ENCODE results near the gene EXO1. TPM values are rescaled to one million over a fixed set of nuclear protein-coding genes. Genes with fewer than 3 reads are reported as not detected.

Gene EXO1
- total and polyA plus RNA-seq, 2 experiments from 2014 or later = 3.1 to 5.0 TPM

DNA sequence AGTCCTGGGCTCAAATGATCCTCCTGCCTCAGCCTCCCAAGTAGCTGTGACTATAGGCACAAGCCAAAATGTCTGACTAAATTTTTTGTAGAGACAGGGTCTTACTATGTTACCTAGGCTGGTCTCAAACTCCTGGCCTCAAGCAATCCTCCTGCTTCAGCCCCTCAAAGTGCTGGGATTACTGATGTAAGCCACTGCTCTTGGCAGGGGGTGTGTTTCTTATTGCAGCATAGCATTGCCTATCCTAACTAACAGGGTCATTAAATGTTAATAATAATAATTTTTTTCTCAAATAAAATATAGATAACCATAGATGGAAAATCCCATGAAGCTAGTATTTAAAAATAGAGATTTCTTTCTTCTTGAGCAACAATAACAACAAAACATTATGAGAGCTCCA, 52.4 kb downstream of the EXO1 start:
- H3K9me2 ChIP-seq (replicated peaks; ENCODE audit: insufficient read depth) = no peaks in the 10 kb centered on the region
- no peaks in the 10 kb centered on the region for H3K79me2 ChIP-seq
- no peaks in the 10 kb centered on the region for H4K20me1 ChIP-seq (ENCODE audit: insufficient read depth, poor library complexity, severe bottlenecking)
- H3K9me3 ChIP-seq (ENCODE audit: low read depth) = no peaks in the 10 kb centered on the region
- no peak overlapping the region for H2AFZ ChIP-seq
- no peak overlapping the region for H3K4me3 ChIP-seq
- DNase-seq (ENCODE audit: low spot score) = no peak
- no peak overlapping the region for H3K4me2 ChIP-seq
- no peaks in the 10 kb centered on the region for H3K27me3 ChIP-seq
- H3K4me1 ChIP-seq (ENCODE audit: insufficient read depth) = no peaks in the 10 kb centered on the region
- TF ChIP-seq EZH2phosphoT487 (IDR thresholded peaks at IDR 0.05; ENCODE audit: low read depth, severe bottlenecking, unreplicated experiment) (no peak), EZH2 (IDR thresholded peaks at IDR 0.05; ENCODE audit: borderline replicate concordance) (no peak)
- TF ChIP-seq, protein P1, sequence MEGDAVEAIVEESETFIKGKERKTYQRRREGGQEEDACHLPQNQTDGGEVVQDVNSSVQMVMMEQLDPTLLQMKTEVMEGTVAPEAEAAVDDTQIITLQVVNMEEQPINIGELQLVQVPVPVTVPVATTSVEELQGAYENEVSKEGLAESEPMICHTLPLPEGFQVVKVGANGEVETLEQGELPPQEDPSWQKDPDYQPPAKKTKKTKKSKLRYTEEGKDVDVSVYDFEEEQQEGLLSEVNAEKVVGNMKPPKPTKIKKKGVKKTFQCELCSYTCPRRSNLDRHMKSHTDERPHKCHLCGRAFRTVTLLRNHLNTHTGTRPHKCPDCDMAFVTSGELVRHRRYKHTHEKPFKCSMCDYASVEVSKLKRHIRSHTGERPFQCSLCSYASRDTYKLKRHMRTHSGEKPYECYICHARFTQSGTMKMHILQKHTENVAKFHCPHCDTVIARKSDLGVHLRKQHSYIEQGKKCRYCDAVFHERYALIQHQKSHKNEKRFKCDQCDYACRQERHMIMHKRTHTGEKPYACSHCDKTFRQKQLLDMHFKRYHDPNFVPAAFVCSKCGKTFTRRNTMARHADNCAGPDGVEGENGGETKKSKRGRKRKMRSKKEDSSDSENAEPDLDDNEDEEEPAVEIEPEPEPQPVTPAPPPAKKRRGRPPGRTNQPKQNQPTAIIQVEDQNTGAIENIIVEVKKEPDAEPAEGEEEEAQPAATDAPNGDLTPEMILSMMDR (IDR thresholded peaks at IDR 0.05; ENCODE audit: poor library complexity) = no peak
- no peaks in the 10 kb centered on the region for H3K36me3 ChIP-seq (replicated peaks; ENCODE audit: insufficient read depth, low read depth)
- H3K27ac ChIP-seq = no peak overlapping the region

DNA sequence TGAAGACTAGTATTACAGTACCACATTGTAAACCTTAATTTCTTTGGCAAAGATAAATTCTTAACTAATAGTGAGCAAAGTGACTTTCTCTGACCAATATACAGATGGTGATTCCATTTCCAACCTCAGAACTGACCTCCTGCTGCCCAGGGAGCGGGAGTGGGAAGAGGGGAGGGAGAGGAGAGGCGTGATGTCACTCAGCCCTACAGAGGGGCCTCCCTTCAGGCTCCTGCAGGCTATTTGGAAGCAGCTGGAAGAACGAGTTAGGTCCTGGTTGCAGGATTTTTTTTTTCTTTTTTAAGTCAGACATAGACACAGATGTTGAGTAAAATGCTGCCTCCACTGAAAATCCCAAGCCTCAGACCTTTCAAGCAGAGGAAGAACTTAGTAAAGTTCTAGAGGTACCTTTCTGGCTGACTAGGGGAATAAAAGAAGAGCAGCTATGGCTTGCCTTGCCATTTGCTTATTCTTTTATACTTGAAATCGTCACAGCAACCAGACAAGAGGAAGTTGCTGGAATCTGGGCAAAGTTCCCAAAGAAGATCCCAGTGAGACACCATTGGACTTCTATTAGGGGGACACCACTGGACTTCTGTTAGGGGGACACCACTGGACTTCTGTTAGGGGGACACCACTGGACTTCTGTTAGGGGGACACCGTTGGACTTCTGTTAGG, 54.5 kb downstream of the EXO1 start:
- peak; percentile 11 for DNase-seq (ENCODE audit: low spot score)
- WGBS (ENCODE audit: low lambda C conversion rate, missing lambda C conversion rate) = 48% methylated on average over 4 of the region's 5 CpGs
- no peak overlapping the region for H2AFZ ChIP-seq

DNA sequence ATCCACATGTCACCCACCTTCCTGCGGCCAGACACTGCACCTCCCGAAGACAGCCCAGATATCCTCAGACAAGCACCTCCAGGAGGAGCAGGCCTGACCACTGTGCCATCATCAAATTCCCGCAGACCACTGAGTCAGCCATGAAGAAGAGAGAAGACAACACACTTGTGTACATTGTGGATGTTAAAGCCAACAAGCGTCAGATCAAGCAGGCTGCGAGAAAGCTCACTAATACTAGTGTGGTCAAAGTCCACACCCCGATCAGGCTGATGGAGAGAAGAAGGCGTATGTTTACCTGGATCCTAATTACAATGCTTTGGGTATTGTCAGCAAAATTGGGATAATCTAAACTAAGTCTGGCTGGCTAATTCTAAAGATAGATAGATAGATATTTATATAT, 68.2 kb downstream of the EXO1 start:
- Histone ChIP-seq H3K4me2 (no peak overlapping the region), H4K20me1 (ENCODE audit: insufficient read depth, poor library complexity, severe bottlenecking) (no peaks in the 10 kb centered on the region), H3K79me2 (no peaks in the 10 kb centered on the region), H3K27ac (no peak overlapping the region), H3K27me3 (no peaks in the 10 kb centered on the region), H3K4me3 (no peak overlapping the region), H3K9me2 (replicated peaks; ENCODE audit: insufficient read depth) (no peaks in the 10 kb centered on the region), H3K9me3 (ENCODE audit: low read depth) (no peaks in the 10 kb centered on the region), H3K4me1 (ENCODE audit: insufficient read depth) (no peaks in the 10 kb centered on the region), H3K36me3 (replicated peaks; ENCODE audit: insufficient read depth, low read depth) (no peaks in the 10 kb centered on the region), H2AFZ (no peak overlapping the region)
- 66% methylated on average over 7 of the region's 7 CpGs for WGBS (ENCODE audit: low lambda C conversion rate, missing lambda C conversion rate)
- TF ChIP-seq EZH2phosphoT487 (IDR thresholded peaks at IDR 0.05; ENCODE audit: low read depth, severe bottlenecking, unreplicated experiment) (no peak), EZH2 (IDR thresholded peaks at IDR 0.05; ENCODE audit: borderline replicate concordance) (no peak)
- TF ChIP-seq, protein P1 (IDR thresholded peaks at IDR 0.05; ENCODE audit: poor library complexity) = no peak
- peak; percentile 16 for DNase-seq (ENCODE audit: low spot score)

More for the DNA sequence above, 54.5 kb downstream of the EXO1 start:
- H3K79me2 ChIP-seq = no peaks in the 10 kb centered on the region
- no peak overlapping the region for H3K4me3 ChIP-seq
- H3K27ac ChIP-seq = no peak overlapping the region
- no peaks in the 10 kb centered on the region for H3K9me3 ChIP-seq (ENCODE audit: low read depth)
- no peaks in the 10 kb centered on the region for H3K36me3 ChIP-seq (replicated peaks; ENCODE audit: insufficient read depth, low read depth)
- peak overlapping the region; percentile 41 for H3K4me2 ChIP-seq
- no peaks in the 10 kb centered on the region for H3K27me3 ChIP-seq
- H4K20me1 ChIP-seq (ENCODE audit: insufficient read depth, poor library complexity, severe bottlenecking) = no peaks in the 10 kb centered on the region
- H3K9me2 ChIP-seq (replicated peaks; ENCODE audit: insufficient read depth) = no peaks in the 10 kb centered on the region
- no peaks in the 10 kb centered on the region for H3K4me1 ChIP-seq (ENCODE audit: insufficient read depth)
- TF ChIP-seq EZH2 (IDR thresholded peaks at IDR 0.05; ENCODE audit: borderline replicate concordance) (no peak), EZH2phosphoT487 (IDR thresholded peaks at IDR 0.05; ENCODE audit: low read depth, severe bottlenecking, unreplicated experiment) (no peak)
- TF ChIP-seq, protein P1 (IDR thresholded peaks at IDR 0.05; ENCODE audit: poor library complexity) = no peak
